Activated T-cell treated with anti-CD3 and anti-CD28 coated beads, Interleukin-2, amount 50 U/mL, for 48 hours (primary cell): ENCODE data around the gene RHEBL1.
A peak's percentile ranks its signal among the peaks of the same experiment; 100 is the strongest.

Experiments used
- DNase-seq, 2 experiments: peaks; one replicate each; pipeline ENCODE4 v3.0.0-alpha.2; 2020

The RHEBL1 gene

GRCh38 chr12:49036029-49036428 lies 33.8 kb downstream of the RHEBL1 start:
- DNase-seq = no peak

DNA sequence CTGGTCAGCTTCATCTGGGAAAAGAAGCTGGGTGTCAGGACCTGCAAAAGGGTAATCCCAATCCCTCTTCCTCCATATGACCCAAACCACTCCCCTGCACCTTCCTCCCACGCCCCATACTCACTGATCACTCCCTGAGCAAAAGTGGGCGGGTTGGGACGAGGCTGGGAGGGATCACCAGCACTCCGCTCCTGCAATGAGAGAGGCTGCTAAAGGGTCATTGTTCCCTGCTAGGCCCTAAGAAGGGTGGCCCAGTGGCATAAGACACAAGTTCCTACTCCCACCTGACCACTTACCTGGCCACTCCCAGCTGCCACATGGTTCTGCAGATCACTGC lies 35.5 kb downstream of the RHEBL1 start:
- no peak for DNase-seq

- no peak for DNase-seq
These were observed 36.0 kb downstream of the RHEBL1 start for GRCh38 chr12:49033611-49034285.

GRCh38 chr12:49032679-49033447 lies 36.9 kb downstream of the RHEBL1 start:
- no peak for DNase-seq

DNA sequence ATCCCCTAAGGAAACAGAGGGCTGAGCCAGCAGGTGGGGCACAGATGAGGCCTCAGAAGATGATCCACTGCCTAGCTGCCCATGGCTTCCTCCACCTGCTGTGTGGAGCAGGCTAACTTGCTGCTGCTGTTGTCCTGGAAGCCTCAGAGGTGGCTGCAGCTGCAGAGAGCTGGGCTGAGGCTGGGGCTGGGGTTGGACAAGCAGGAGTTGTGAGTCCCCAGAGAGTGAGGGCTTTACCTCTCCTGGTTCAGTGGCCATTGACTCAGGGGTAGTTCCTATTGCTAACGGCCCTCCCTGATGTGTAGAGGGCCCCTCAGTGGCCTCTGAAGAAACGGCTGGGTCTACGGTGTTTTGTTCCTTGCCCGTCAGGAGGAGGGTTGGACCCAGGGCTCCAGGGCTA lies 37.5 kb downstream of the RHEBL1 start:
- no peak for DNase-seq

GRCh38 chr12:49031573-49032161 lies 38.1 kb downstream of the RHEBL1 start:
- DNase-seq = no peak

DNA sequence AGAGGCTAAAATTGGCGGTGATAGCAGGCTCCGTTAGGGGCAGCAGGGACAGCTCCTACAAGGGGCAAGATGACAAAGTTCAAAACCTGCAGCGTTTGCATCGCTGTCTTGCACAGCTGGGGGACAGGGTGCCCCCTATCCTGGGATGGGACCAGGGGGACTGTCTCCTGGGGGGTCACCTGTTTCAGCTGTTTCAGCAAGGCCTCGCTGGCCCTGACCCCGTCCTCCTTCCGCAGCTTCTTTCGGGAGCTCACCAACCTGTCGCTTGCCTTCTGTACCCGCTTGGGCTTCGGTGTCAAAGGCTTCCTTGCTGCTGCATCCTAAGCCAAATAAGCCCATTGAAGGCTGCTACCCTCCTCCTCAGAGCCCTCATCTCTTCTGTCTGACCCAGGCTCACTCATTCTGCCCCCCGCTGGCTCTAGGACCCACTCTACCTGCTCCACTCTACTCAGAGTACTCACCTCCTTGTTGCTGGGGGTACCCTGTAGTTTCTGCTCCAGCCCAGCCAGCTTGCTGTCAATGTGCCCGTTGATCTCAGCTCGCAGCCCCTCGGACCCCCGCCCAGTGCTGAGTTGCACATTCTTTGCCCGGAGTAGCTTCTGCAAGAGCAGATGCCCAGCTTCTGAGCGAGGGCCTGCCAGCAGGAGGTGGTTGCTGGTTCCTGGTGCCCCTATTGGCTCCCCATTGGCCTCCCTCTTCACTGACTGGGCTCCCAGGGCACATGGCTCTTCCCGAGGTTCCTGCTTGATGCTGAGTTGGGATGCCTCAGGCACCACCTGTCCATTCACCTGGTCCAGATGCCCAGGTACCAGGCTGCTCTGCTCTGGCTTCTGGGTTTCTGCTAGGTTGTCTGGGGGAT lies 38.8 kb downstream of the RHEBL1 start:
- DNase-seq = no peak

DNA sequence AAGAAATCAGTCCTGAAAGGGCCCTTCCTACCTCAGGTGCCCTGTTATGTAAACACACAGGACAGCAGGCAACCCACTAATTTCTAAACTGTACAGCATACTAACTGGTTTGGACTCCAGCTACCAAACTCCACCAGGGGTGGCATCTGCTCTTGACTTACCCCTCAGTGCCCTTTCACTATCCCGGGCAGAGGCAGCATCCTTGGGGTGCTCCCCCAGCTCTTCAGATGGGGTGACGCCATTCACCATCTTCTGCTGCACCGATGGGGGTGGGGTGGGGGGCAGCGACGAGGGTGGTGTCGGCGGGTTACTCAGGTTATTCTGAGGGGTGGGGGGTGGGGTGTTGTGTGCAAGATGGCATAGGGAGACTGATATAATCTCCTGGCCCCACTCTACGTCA lies 39.7 kb downstream of the RHEBL1 start:
- no peak for DNase-seq

DNA sequence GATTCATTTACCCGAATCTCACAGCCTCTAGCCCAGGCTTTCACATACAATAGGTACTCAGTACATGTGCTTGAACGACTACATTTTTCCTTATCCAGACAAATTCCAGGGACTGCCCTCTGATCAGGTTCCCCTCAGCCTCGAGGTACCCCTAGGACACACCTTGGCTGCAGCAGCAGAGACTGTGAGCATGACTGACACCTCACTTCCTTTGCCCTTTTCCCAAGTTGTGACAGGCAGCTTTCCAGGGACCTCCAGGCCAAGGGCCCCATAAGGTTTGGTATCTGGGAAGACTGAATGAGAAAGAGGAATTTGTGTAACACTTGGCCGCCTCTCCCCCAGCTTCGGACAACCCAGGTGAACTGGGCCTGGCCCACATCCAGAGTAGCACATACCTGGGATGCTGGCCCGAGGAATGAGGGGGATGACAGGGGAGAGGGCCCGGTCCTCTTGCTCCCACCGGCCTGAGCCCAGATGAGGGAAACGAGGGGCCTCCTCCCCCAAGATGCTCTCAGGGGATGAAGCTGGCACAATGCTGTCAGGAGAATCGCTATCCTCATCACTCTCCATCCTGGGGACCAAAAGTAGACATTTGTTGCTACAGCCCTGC lies 41.0 kb downstream of the RHEBL1 start:
- DNase-seq = no peak

DNA sequence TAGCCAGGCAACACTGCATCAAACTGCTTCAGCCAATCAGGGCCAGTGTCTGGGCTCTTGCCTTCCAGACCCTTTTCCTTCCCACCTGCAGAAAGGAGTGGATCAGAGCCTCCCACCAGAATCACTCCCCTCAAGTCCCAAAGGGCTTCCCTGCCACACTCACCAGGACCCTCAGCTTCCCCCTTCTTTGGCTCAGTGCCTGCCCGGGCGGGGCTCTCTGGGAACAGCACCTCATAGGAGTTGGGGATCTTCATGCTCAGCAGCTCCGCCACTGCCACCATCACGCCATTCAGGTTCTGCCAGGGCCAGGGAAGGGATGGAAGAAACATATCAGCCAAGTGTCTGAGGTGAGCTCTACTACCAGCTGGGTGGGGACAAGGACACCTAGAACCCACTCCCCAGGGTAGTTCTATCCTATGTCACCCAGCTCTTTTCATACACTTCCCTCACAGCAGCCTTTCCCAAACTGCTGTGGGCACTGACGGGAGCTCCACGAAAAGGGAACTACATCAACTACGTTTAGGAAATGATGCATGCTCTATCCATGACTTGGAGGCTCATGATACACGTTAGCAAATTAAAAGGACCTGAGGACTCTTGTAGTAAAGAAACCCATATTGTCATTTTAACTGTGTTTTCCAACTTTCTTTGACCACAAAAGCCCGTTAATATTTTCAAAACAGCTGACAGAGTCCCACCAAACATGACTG lies 41.8 kb downstream of the RHEBL1 start:
- no peak for DNase-seq

GRCh38 chr12:49026678-49027480 lies 42.9 kb downstream of the RHEBL1 start:
- no peak for DNase-seq

DNA sequence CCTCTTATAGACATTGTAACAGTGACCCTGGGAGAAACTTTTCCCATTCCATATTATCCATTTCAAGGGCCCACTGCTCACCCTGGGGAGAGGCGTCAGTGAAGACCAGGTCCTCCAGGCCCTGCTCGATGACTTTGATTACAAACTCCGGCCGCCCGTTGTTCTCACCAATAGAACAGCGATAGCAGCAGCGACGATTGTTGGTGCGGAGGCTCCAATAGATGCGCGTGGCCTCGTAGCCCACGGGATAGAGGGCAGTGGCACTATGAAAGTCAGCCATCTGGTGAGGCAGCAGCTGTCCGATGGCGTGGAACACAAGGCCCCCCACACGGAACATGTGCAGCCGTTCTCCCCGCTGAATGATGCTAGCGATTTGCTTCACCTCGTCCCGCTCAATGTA lies 43.7 kb downstream of the RHEBL1 start:
- DNase-seq = no peak

DNA sequence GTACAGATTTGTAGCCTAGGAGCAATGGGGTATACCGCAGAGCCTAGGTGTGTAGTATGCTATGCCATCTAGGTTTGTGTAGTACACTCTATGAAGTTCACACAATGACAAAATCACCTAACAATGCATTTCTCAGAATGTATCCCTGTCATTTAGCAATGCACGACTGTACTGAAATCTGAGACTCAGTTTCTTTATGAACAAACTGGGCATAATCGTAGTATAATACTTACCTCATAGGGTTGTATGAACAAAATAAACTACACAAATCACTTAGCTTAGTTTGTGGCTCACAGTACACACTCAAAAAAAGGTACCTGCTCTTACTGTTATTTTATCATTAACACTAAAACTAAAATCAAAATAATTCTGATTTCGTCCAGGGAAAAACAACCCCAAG lies 44.3 kb downstream of the RHEBL1 start:
- no peak for DNase-seq

GRCh38 chr12:49024543-49024942 lies 45.2 kb downstream of the RHEBL1 start:
- no peak for DNase-seq

DNA sequence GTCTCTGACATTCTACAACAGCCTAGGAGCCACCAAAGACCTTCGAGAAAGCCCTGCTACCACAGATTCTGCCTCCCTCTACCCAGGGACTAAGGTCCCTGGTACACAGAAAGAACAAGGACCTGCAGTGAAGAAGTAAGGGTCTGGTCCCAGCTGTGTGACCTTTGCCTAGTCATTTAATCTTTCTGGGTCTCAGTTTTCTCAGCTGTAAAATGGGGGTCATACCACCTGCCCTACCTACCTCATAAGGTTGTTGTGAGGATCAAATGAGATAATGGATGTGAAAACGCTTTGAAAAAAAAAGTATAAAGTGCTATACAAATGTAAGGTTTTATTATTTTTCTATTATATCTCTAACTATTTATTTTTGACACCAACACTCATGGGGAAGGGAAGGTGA lies 46.0 kb downstream of the RHEBL1 start:
- no peak for DNase-seq

DNA sequence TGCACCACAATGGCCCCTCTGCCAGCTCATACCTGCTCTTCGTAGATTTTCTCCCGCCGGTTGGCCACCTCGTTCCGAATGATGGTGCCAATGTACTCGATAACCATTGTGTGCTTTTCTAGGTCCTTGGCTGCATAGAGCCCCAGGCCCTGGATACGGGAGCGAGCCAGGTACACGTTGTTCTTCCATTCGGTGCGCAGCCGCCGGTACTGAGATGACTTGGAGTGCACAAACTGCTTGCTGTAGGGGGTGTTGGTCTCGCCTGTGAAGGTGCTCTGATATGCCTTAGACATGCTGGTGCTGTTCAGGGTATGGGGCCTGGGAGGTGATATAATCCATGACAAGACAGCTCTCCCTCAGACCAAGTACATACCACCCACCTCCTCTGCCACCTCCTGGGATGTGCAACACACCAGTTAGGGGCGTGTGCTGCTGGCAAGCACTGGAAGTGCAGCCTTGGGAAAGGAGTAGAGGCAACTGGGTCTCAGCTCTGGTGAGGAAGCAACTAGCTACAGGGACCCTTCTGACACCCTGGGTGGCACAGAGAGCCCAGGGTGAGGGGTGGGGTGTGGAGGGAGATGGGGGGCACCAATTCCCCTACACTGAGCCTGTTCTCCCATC lies 47.1 kb downstream of the RHEBL1 start:
- no peak for DNase-seq

GRCh38 chr12:49021292-49021915 lies 48.4 kb downstream of the RHEBL1 start:
- no peak for DNase-seq

GRCh38 chr12:49020441-49020840 lies 49.3 kb downstream of the RHEBL1 start:
- DNase-seq = no peak

GRCh38 chr12:49019443-49020324 lies 50.1 kb downstream of the RHEBL1 start:
- DNase-seq = peak; percentile 59 to 62

- no peak for DNase-seq
These were observed 50.7 kb downstream of the RHEBL1 start for GRCh38 chr12:49019120-49019430.
